GM18511 (cell line): Measurements from ENCODE around the gene MRNIP.
"Not testable (repeated sequence)": the region's sequence is repeated elsewhere in the genome, so short reads cannot be mapped to it uniquely, and the experiment has no call there.

Experiments
- ATAC-seq: cut with Tn5 transposase; IDR thresholded peaks from one replicate; pipeline ENCODE4 v1.9.1; 2021; ENCODE audit warnings: mild to moderate bottlenecking, moderate library complexity; ENCODE audit not compliant: unreplicated experiment

MRNIP gene

GRCh38 chr5:179840766-179841165 lies 17.9 kb downstream of the MRNIP start:
- ATAC-seq: no peak

- ATAC-seq: no peak
Measured at GRCh38 chr5:179840321-179840720, 18.3 kb downstream of the MRNIP start.

- no peak for ATAC-seq
Measured at GRCh38 chr5:179839328-179840256, 19.0 kb downstream of the MRNIP start.

DNA sequence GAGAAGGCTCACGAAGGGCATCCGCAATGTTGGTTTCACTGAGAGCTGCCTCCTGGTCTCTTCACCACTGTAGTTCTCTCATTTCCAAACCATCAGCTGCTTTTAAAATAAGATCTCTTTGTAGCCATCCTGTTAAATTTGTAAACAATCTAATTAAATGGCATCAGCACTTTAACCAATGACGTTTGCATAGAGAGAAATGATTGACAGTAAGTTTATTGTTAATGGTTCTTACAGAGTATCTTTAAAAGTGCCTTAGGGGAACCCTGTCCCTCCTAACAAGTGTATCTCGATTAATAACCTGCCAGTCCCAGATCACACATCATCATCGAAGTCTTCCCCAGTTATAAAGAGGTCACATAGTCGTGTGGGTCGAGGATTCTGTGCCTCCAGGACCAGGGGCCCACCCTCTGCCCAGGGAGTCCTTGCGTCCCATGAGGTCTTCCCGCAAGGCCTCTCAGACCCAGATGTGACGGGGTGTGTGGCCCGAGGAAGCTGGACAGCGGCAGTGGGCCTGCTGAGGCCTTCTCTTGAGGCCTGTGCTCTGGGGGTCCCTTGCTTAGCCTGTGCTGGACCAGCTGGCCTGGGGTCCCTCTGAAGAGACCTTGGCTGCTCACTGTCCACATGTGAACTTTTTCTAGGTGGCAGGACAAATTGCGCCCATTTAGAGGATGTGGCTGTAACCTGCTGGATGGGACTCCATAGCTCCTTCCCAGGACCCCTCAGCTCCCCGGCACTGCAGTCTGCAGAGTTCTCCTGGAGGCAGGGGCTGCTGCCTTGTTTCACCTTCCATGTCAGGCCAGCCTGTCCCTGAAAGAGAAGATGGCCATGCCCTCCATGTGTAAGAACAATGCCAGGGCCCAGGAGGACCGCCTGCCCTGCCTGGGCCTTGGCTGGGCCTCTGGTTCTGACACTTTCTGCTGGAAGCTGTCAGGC lies 21.3 kb downstream of the MRNIP start:
- ATAC-seq: no peak

- no peak for ATAC-seq
Measured at GRCh38 chr5:179836225-179837019, 22.2 kb downstream of the MRNIP start.

DNA sequence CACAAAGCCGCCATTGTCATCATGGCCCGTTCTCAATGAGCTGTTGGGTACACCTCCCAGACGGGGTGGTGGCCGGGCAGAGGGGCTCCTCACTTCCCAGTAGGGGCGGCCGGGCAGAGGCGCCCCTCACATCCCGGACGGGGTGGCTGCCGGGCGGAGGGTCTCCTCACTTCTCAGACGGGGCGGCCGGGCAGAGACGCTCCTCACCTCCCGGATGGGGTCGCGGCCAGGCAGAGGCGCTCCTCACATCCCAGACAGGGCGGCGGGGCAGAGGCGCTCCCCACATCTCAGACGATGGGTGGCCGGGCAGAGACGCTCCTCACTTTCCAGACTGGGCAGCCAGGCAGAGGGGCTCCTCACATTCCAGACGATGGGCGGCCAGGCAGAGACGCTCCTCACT lies 23.7 kb downstream of the MRNIP start:
- ATAC-seq: not testable (repeated sequence)

DNA sequence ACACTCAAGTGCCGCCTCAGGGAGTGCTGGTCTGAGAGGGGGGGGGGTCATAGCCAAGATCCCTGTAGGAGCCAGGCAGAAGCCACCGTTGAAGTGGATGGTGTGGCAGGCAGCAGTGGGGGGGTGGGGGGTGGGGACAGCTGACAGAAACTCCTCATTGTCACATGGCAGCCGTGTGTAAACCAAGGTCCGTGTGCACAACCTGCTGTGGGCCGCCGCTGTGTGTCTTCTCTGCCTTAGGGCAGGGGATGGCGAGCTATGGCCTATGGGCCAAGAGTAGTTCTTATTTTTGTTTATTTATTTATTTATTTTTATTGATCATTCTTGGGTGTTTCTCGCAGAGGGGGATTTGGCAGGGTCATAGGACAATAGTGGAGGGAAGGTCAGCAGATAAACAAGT lies 24.5 kb downstream of the MRNIP start:
- no peak for ATAC-seq

- ATAC-seq: no peak
Measured at GRCh38 chr5:179833709-179834070, 24.9 kb downstream of the MRNIP start.

- ATAC-seq: no peak
Measured at GRCh38 chr5:179833056-179833708, 25.4 kb downstream of the MRNIP start.

DNA sequence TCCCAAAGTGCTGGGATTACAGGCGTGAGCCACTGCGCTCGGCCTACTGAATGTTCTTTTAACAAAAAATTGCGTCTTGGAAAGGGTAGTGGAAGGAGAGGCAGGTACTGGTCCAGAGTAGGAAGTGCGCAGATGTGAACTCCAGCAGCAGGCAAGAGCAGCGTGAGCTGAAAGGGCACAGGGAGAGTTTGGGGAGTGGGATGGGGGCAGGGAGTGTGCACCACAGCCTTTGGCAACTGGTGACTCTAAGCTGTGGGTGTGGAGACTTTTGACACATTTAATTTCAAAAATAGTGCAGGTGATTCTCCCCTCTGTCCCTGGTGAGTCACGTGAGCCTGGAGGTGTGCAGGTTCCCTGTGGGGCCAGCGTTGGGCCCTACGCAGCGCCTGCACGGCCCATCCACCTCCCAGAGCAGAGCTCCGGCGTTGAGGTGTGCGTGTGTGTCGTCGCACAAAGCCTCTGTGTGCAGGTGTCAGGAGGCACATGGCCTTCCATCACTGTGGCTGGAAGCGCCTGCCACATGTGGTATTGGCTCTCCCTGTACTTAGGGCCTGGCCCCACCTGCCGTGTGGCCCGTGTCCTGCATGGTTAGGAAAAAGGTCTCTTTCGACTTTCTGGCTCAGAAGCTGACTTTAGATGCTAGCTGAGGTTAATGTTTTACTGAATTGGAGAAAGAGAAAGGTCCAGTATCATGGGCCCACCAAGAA lies 26.4 kb downstream of the MRNIP start:
- ATAC-seq: no peak

DNA sequence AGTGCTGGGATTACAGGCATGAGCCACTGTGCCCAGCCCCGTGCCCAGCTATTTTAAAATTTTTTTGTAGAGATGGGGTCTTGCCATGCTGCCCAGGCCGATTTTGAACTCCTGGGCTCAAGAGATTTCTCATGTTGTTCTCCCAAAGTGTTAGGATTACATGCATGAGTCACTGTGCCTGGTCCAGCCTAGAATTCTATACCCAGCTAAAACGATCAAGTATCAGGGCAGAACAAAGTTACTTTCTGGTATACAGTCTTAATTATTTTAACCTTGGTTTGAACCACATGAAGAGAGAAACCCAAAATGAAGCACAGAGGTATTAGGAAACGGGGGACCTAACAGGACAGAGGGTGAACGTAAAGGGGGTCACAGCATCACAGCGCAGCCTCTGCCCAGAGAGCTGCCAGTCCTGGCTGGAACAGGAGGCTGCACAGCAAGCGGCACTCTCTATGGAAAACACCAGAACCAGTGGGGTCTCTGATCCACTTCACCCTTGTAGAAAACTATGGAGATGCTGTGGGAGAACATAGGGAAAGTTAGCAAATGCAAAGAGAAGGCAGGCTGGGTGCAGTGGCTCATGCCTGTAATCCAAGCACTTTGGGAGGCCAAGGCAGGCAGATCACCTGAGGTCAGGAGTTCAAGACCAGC lies 27.7 kb downstream of the MRNIP start:
- no peak for ATAC-seq

DNA sequence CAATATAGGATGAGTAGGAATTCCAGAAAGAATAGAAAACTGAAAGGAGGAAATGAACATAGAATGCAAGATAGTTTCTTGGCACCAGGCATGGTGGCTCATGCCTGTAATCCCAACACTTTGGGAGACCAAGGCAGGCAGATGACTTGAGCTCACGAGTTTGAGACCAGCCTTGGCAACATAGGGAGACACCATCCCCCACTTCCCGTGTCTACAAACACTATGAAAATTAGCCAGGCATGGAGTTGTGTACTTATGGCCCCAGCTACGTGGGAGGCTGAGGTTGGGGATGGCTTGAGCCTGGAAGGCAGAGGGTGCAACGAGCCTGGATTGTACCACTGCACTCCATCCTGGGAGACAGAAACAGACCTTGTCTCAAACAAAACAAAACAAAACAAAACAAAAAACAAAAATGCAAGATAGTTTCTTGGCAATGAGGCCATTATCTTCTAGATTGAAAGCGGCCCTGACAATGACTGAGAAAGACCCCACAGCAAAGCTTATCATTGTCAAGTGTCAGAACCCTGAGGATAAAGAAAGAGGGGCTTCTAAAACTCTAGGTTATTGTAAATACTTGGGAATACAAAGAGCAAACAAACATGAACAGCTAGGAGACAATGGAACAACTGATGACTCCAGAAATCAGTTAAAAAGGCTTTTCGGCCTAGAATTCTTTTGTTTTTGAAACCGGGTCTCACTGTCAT lies 28.7 kb downstream of the MRNIP start:
- ATAC-seq: no peak

GRCh38 chr5:179828756-179829421 lies 29.7 kb downstream of the MRNIP start:
- ATAC-seq: no peak

DNA sequence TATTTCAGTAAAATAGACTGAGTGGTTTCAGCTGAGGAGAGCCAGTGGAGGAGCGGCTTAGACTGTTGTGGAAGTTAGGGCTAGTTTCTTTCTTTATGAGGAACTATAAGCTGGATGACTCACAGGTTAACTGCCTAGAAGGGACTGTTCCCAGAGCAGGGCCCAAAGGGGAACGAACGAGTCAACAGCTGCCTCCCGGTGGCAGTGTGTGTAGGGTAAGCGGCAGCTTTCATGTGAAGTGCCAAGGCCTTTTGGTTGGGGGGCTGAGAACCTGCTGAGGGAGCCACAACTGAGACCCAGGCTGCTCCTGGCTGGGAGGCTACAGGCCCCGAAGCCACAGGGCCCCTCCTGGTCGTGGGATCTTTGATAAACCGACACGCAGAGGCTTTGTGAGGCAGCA lies 30.9 kb downstream of the MRNIP start:
- no peak for ATAC-seq

GRCh38 chr5:179825655-179826182 lies 32.9 kb downstream of the MRNIP start:
- no peak for ATAC-seq

DNA sequence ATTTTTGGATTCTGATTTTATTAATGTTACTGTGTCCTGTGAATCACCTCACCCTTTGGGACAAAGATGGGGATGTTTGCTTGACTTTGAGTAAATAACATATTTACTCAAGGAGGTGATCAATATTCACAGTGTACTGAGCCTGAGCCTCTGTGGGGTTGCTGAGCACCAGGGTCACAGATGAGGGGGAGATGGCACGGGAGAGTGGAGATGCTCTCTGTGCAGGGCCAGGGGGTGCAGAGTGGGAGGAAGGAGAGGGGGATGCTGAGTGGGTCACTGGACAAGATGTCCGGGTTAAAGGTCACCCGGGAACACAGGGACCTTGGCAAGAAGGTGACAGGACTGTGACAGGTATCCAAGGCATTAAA lies 33.9 kb downstream of the MRNIP start:
- no peak for ATAC-seq

GRCh38 chr5:179823937-179824744 lies 34.5 kb downstream of the MRNIP start:
- ATAC-seq: no peak
